Pancreas (tissue), 10 donors: Measurements from ENCODE around the gene WDR31. TPM values are rescaled to one million over a fixed set of nuclear protein-coding genes. Genes with fewer than 3 reads are reported as not detected.
"Not testable (repeated sequence)": the region's sequence is repeated elsewhere in the genome, so short reads cannot be mapped to it uniquely, and the experiment has no call there.

Source experiments
- ATAC-seq, 4 donors: fragments of 200-7000 bp; cut with Tn5 transposase; one replicate each; pipeline versions ENCODE4 v1.8.0 to v1.9.1; 2020; ENCODE audit warnings: mild to moderate bottlenecking in 4 of 4, moderate library complexity in 4 of 4
- DNase-seq, 6 donors: peaks; one replicate each; pipeline ENCODE4 v3.0.0-alpha.2; 2020
- FAIRE-seq: peaks from 2 replicates; lab custom pipeline; 2012; peaks lifted over from hg19 to GRCh38; lab: Jason Lieb, UNC
- H3K27ac ChIP-seq, 4 donors: fragments of 200-600 bp; sonication (generic); 1 replicate in 3 of 4; 2 replicates in 1 of 4; pipeline versions ENCODE4 v1.5.0 to v1.8.0; 2020
- H3K27me3 ChIP-seq, 4 donors: fragments of 200-600 bp; one replicate each; pipeline ENCODE4 v1.8.0; 2021
- H3K36me3 ChIP-seq, 3 donors: fragments of 200-600 bp; sonication (generic) in 1 of 3; one replicate each; pipeline versions ENCODE4 v1.5.0 to v1.8.0; 2020 to 2021
- H3K4me1 ChIP-seq, 3 donors: fragments of 200-600 bp; one replicate each; pipeline ENCODE4 v1.8.0; 2021
- H3K4me3 ChIP-seq, 4 donors: fragments of 200-600 bp; sonication (generic) in 2 of 4; one replicate each; pipeline versions ENCODE4 v1.5.0 to v1.8.0; 2020 to 2021
- H3K9me3 ChIP-seq, 4 donors: fragments of 200-600 bp; one replicate each; pipeline ENCODE4 v1.8.0; 2021
- WGBS, 2 donors: extraction: QIAGEN DNeasy Blood & Tissue Kit; methylation state at CpG; one replicate each; pipeline ENCODE4 v1.1.7; 2013; 5-methylcytosine and 5-hydroxymethylcytosine counted together
- intact Hi-C, 3 donors: fragments of 100-400 bp; cut with DNase I; formaldehyde crosslinking; loops; one replicate each; pipeline versions ENCODE4 v1.11.1 to v1.14.2; 2022
- polyA plus RNA-seq, 2 donors: library from polyadenylated mRNA; stranded (reverse); fragments of 200-250 nt; gene quantifications; one replicate each; pipeline ENCODE4 v1.2.3, GENCODE V29; 2013
- total RNA-seq, 6 donors: library from RNA; stranded (reverse); fragmentation: NEBNext Ultra II Directional in 4 of 6; extraction: Animal tissue kit (Norgen Biotek cat#: 25700) in 4 of 6; gene quantifications; one replicate each; pipeline versions ENCODE4 v1.2.1 to v1.2.4, GENCODE V29; 2021 to 2023
- TF ChIP-seq, protein P1 (sequence below), 4 donors: fragments of 200-600 bp; sonication (generic) in 3 of 4; IDR thresholded peaks; one replicate each; pipeline versions ENCODE4 v1.5.0 to v1.8.0; 2021; ENCODE audit warnings: antibody characterized with exemption in 4 of 4
- donor health status: healthy with polysubstance abuse.
- donor health status: DM: no; HTN: no; CAD: no; lungs with moderate emphysema.
- donor health status: DM: no; HTN: no; CAD: no.
- donor health status: control.
- donor health status: control.
- donor health status: Bipolar disorder and iron deficiency.
- donor health status: DM: yes; HTN: yes; CAD: no.
- donor health status: DM: no; HTN: no; CAD: no.
- donor health status: DM: no; HTN: no; CAD: no.
- donor health status: DM: yes; HTN: yes; CAD: no.

Gene WDR31
- total and polyA plus RNA-seq, 8 donors, result 1.2 to 4.5 (median 2.7) TPM

DNA sequence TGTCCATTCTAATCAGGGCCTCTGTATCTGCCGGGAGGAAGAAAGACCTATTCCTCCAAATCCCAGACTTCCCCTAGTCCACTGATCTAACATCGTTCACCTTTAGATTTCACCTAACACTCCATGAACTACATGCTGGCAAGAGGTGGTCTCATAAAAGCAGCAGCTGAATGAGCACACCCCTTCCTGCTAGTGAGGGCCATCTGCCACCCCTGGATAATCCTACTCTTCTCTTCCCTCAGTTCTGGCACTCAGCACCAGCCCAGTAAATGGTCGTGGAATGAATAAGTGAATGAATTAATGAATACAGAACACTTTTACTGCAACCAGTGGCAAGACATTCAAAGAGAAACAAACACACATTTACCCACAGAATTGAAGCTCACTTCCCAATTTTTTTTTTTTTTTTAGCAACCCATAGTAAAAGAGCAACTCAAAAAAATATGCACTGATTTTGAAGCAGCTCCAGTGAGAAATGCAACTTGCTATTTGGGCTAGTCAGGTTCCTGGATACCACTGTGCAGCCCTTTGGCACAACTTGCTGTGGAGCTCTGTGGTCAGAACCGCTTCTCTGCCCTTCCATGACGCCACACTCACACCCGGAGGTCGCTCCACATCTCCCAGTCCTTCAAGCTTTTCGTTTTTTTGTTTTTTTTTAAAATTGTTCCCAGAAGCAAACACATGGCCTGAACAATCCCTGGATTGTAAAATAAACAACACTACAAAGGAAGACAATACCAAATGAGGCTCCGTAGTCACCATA lies 43.1 kb downstream of the WDR31 start:
- ATAC-seq (no peak), DNase-seq (no peak), FAIRE-seq (no peak)
- no peaks in the 10 kb centered on the region for H3K4me1 ChIP-seq
- H3K9me3 ChIP-seq, result no peaks in the 10 kb centered on the region
- H3K4me3 ChIP-seq, result no peak overlapping the region
- H3K27ac ChIP-seq, result no peak overlapping the region
- 55 to 66% methylated on average over 9 of the region's 9 CpGs for WGBS, 2 donors
- H3K27me3 ChIP-seq, result no peaks in the 10 kb centered on the region
- intact Hi-C loops, result no loop called here
- peaks cover 3 to 10% (median 3%) of the 10 kb centered on the region in 3 donors for H3K36me3 ChIP-seq
- TF ChIP-seq, protein P1, sequence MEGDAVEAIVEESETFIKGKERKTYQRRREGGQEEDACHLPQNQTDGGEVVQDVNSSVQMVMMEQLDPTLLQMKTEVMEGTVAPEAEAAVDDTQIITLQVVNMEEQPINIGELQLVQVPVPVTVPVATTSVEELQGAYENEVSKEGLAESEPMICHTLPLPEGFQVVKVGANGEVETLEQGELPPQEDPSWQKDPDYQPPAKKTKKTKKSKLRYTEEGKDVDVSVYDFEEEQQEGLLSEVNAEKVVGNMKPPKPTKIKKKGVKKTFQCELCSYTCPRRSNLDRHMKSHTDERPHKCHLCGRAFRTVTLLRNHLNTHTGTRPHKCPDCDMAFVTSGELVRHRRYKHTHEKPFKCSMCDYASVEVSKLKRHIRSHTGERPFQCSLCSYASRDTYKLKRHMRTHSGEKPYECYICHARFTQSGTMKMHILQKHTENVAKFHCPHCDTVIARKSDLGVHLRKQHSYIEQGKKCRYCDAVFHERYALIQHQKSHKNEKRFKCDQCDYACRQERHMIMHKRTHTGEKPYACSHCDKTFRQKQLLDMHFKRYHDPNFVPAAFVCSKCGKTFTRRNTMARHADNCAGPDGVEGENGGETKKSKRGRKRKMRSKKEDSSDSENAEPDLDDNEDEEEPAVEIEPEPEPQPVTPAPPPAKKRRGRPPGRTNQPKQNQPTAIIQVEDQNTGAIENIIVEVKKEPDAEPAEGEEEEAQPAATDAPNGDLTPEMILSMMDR (IDR thresholded peaks at IDR 0.05), result no peak

DNA sequence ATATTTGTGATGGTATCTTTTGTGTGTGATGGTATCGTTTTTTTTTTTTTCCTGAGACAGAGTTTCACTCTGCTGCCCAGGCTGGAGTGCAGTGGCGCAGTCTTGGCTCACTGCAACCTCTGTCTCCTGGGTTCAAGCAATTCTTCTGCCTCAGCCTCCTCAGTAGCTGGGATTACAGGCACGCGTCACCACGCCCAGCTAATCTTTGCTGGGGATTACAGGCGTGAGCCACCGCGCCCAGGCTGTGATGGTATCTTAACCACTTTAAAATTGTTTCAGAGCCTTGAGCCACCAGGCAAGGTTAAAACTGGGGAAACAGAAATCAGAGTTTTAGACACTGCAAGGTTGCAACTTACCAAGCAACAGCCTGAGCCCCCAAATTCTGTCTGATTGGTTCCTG lies 43.8 kb downstream of the WDR31 start:
- H3K9me3 ChIP-seq, FAIRE-seq, ATAC-seq, H3K27me3 ChIP-seq, H3K4me3 ChIP-seq, H3K4me1 ChIP-seq, H3K27ac ChIP-seq, DNase-seq, intact Hi-C loops: not testable (repeated sequence)
- 82 to 86% methylated on average over 8 of the region's 8 CpGs for WGBS, 2 donors
- H3K36me3 ChIP-seq, result peaks cover 3 to 18% (median 10%) of the 10 kb centered on the region in 3 donors

- no peak for FAIRE-seq
- no peak for DNase-seq
Measured at GRCh38 chr9:113293285-113293878, 46.7 kb downstream of the WDR31 start.

DNA sequence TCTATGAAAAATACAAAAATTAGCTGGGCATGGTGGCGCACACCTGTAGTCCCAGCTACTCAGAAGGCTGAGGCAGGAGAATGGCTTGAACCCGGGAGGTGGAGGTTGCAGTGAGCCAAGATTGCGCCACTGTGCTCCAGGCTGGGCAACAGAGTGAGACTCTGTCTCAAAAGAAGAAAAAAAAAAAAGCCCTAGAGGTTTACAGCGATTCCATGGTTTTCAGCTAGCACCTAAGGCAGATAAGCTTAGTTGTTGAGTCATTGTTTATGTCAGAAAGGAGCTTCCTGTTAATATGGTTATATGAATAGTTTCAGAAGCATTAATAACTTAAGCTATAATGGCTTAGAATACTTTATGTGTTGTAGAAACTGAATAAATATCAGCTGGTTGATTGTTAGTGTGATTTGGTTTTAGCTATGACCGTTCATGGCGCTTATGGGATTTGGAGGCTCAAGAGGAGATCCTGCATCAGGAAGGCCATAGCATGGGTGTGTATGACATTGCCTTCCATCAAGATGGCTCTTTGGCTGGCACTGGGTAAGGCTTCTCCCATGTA lies 49.9 kb downstream of the WDR31 start:
- H3K27ac ChIP-seq, result no peak overlapping the region
- TF ChIP-seq, protein P1 (IDR thresholded peaks at IDR 0.05), result no peak
- intact Hi-C loops, result no loop called here
- no peaks in the 10 kb centered on the region for H3K27me3 ChIP-seq
- no peaks in the 10 kb centered on the region for H3K4me1 ChIP-seq
- FAIRE-seq, result no peak
- no peak for ATAC-seq
- peaks cover 7 to 74% (median 47%) of the 10 kb centered on the region in 3 donors for H3K36me3 ChIP-seq
- 93 to 95% methylated on average over 6 of the region's 6 CpGs for WGBS, 2 donors
- no peak for DNase-seq
- H3K9me3 ChIP-seq, result no peaks in the 10 kb centered on the region
- no peak overlapping the region for H3K4me3 ChIP-seq

More at GRCh38 chr9:113293285-113293878, 46.7 kb downstream of the WDR31 start:
- Histone ChIP-seq H3K27ac (no peak overlapping the region), H3K9me3 (no peaks in the 10 kb centered on the region), H3K4me1 (no peaks in the 10 kb centered on the region), H3K4me3 (no peak overlapping the region), H3K27me3 (no peaks in the 10 kb centered on the region), H3K36me3 (peaks cover 7 to 46% (median 28%) of the 10 kb centered on the region in 3 donors)
- TF ChIP-seq, protein P1 (IDR thresholded peaks at IDR 0.05), result no peak
- 84 to 88% methylated on average over 7 of the region's 7 CpGs for WGBS, 2 donors
- no peak for ATAC-seq
- intact Hi-C loops, result no loop called here

DNA sequence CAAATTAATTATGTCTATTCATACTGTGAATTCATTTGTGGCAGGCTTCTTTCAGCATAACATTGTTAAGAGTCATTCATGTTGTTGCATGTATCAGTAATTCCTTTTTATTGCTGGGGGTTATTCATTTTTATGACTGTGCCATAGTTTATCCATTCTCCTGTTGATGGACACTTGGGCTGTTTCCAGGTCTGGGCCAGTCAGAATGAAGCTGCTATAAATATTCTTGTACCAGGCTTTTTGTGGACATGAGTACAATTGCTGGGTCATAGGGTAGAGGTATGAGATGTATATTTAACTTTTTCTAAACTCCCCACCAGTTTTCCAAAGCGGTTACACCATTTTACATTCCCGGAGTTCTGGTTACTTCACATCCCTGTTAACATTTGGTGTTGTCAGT lies 51.0 kb downstream of the WDR31 start:
- TF ChIP-seq, protein P1 (IDR thresholded peaks at IDR 0.05), result no peak
- DNase-seq (no peak), FAIRE-seq (no peak), ATAC-seq (no peak)
- Histone ChIP-seq H3K27ac (no peak overlapping the region), H3K4me1 (no peaks in the 10 kb centered on the region), H3K4me3 (no peak overlapping the region), H3K36me3 (peaks cover 7 to 84% (median 56%) of the 10 kb centered on the region in 3 donors), H3K27me3 (no peaks in the 10 kb centered on the region), H3K9me3 (no peaks in the 10 kb centered on the region)
- intact Hi-C loops, result no loop called here
- 93 to 97% methylated on average over 2 of the region's 2 CpGs for WGBS, 2 donors
